ENCODE measurements around the gene PNPLA3. TPM values are rescaled to one million over a fixed set of nuclear protein-coding genes. Genes with fewer than 3 reads are reported as not detected.

The PNPLA3 gene
- total RNA-seq, 3 donors from 2014 or later: 2.4 to 3.1 (median 2.9) TPM

- H3K27ac ChIP-seq: no peak overlapping the region
- intact Hi-C loops (cut with DNase I; ENCODE audit: low total_unique reads): loop anchor here (1.0 kb wide), 1 partner anchor 73 kb away; no protein-coding TSS in a partner anchor
- no peak for DNase-seq (ENCODE audit: low spot score in 2 of 2)
- H3K36me3 ChIP-seq: no peaks in the 10 kb centered on the region
- H3K27me3 ChIP-seq: peaks cover 0 to 5% of the 10 kb centered on the region in 2 donors
- no peak overlapping the region for H3K4me3 ChIP-seq
- TF ChIP-seq POLR2AphosphoS5 (IDR thresholded peaks at IDR 0.05) (no peak), POLR2A (IDR thresholded peaks at IDR 0.05) (no peak)
- TF ChIP-seq, protein P1, sequence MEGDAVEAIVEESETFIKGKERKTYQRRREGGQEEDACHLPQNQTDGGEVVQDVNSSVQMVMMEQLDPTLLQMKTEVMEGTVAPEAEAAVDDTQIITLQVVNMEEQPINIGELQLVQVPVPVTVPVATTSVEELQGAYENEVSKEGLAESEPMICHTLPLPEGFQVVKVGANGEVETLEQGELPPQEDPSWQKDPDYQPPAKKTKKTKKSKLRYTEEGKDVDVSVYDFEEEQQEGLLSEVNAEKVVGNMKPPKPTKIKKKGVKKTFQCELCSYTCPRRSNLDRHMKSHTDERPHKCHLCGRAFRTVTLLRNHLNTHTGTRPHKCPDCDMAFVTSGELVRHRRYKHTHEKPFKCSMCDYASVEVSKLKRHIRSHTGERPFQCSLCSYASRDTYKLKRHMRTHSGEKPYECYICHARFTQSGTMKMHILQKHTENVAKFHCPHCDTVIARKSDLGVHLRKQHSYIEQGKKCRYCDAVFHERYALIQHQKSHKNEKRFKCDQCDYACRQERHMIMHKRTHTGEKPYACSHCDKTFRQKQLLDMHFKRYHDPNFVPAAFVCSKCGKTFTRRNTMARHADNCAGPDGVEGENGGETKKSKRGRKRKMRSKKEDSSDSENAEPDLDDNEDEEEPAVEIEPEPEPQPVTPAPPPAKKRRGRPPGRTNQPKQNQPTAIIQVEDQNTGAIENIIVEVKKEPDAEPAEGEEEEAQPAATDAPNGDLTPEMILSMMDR (IDR thresholded peaks at IDR 0.05): no peak
- no peaks in the 10 kb centered on the region for H3K9me3 ChIP-seq
- peaks cover 0 to 10% of the 10 kb centered on the region in 2 donors for H3K4me1 ChIP-seq
Measured at GRCh38 chr22:43951966-43952365, 28.4 kb downstream of the PNPLA3 start.

DNA sequence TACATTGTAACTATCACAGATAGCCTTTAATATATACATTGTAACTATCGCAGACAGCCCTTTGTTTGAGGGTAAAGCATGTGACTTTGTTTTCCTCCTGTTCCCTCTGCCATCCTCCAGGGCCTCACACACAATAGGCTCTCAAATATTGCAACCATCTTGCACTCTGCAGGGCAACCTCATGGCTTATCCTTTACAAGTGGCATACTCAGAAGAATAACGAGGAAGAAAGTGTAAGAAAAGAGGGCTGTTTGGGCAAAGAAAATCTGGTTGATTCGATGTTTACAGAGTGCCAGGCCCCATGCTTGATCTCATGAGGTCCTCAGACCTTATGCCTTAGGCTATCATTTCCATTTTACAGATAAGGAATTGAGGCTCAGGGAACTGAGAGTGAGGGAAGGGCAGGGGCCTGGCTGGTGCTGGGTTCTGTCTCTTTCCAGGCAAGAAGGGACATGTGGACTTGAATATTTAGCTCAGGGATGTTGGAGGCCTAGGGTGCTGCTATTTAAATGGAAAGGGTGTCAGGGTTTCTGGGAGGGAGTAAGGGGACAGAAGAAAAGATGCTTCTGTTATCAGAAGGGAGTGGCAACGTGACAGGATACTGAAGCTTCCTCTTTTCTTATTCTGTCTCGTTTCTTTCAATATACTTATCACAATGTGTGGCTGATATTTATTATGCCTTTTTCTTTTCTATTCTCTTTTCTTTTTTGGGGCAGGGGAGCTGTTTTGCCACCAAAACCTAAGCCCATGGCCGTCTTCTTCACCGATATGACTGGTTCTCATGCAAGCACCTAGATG is 30.6 kb downstream of the PNPLA3 start:
- intact Hi-C loops (cut with DNase I; ENCODE audit: low total_unique reads): no loop called here
- Histone ChIP-seq H3K27me3 (peaks cover 0 to 5% of the 10 kb centered on the region in 2 donors), H3K36me3 (no peaks in the 10 kb centered on the region), H3K27ac (no peak overlapping the region), H3K9me3 (no peaks in the 10 kb centered on the region), H3K4me3 (peak overlapping the region; percentile 74 to 92 (median 86)), H3K4me1 (peaks cover 0 to 10% of the 10 kb centered on the region in 2 donors)
- TF ChIP-seq POLR2AphosphoS5 (IDR thresholded peaks at IDR 0.05): no peak
- TF ChIP-seq, protein P1 (IDR thresholded peaks at IDR 0.05): no peak
- TF ChIP-seq POLR2A (IDR thresholded peaks at IDR 0.05): no peak
- no peak for DNase-seq (ENCODE audit: low spot score in 2 of 2)

DNA sequence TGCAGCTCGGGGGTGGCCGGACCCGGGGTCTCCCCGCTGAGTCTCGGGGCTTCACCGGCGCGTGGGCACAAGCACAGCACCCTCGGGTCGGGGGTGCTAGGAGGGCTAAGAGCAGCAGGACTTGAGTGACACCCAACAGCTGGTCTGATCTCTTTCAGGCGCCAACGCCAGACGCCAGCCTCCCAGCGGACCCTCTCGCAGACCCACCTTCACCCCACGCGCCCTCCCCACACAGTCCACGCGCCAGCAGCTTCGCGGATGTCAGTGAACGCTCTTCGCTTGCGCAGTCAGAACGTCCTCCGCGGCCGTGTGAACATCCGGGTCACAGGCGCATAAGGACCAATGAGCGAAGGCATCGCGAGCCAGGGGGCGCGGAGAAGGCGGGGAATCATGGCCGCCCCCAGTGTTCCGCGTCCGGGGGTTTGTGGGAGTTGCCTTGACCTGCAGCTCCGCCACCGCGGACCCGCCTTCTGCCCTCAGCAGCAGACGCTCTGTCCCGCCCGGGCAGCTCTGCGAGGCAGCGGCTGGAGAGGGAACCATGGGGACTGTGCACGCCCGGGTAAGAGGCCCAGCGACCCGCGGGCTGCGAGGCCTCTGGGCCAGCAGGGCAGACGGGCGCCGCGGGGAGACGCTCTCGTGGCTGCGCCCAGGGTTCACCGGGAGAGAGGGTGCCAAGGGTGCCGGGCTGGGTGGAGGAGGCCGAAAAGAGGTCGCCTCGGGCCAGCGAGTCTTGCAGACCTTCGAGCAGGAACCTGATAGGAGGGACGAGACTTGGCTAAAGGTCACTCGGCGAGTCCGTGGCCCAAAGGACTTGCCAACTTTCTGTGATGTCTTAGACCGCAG is 31.7 kb downstream of the PNPLA3 start, which contains the start of gene SAMM50:
Gene SAMM50, plus strand, starts transcription at position 403 of the 843 bp plus-strand sequence. Its CDS starts 136 bp downstream, at position 539.
- Histone ChIP-seq H3K4me3 (peak within 1 kb of the TSS; percentile 74 to 92 (median 86)), H3K27ac (peak within 1 kb of the TSS; percentile 79 to 85), H3K4me1 (peaks cover 0 to 10% of the 10 kb centered on the region in 2 donors), H3K27me3 (peaks cover 0 to 5% of the 10 kb centered on the region in 2 donors), H3K9me3 (no peaks in the 10 kb centered on the region), H3K36me3 (no peaks in the 10 kb centered on the region)
- TF ChIP-seq, protein P1 (IDR thresholded peaks at IDR 0.05): no peak
- TF ChIP-seq POLR2A (IDR thresholded peaks at IDR 0.05): peak; percentile 65
- peak; percentile 51 to 86 (median 81) for TF ChIP-seq POLR2AphosphoS5 (IDR thresholded peaks at IDR 0.05)
- peak; percentile 87 to 88 for DNase-seq (ENCODE audit: low spot score in 2 of 2)
- intact Hi-C loops (cut with DNase I; ENCODE audit: low total_unique reads): no loop called here

GRCh38 chr22:43955883-43956782 is 32.5 kb downstream of the PNPLA3 start:
- Histone ChIP-seq H3K9me3 (no peaks in the 10 kb centered on the region), H3K27me3 (peaks cover 0 to 5% of the 10 kb centered on the region in 2 donors), H3K27ac (peak overlapping the region; percentile 79 to 85), H3K36me3 (no peaks in the 10 kb centered on the region), H3K4me3 (peak overlapping the region; percentile 74 to 92 (median 86)), H3K4me1 (peaks cover 0 to 10% of the 10 kb centered on the region in 2 donors)
- intact Hi-C loops (cut with DNase I; ENCODE audit: low total_unique reads): no loop called here
- TF ChIP-seq, protein P1 (IDR thresholded peaks at IDR 0.05): no peak
- no peak for TF ChIP-seq POLR2A (IDR thresholded peaks at IDR 0.05)
- no peak for TF ChIP-seq POLR2AphosphoS5 (IDR thresholded peaks at IDR 0.05)
- DNase-seq (ENCODE audit: low spot score in 2 of 2): no peak
